Mesothelial cell of epicardium (in vitro differentiated cells): Measurements from ENCODE around the gene RTN1. TPM values are rescaled to one million over a fixed set of nuclear protein-coding genes. Genes with fewer than 3 reads are reported as not detected.

Experiments
- DNase-seq, 2 experiments: peaks; one replicate each; pipeline ENCODE4 v3.0.0; 2021; ENCODE audit warnings: low spot score in 2 of 2; ENCODE audit not compliant: unreplicated experiment in 2 of 2
- H3K27ac Mint-ChIP-seq: 2 replicates; pipeline ENCODE4 v1.8.0; 2021; ENCODE audit warnings: mixed read lengths
- H3K27me3 Mint-ChIP-seq: 2 replicates; pipeline ENCODE4 v1.8.0; 2021; ENCODE audit warnings: low read depth, mixed read lengths
- H3K36me3 Mint-ChIP-seq: 2 replicates; pipeline ENCODE4 v1.8.0; 2021; ENCODE audit warnings: mixed read lengths
- H3K4me1 Mint-ChIP-seq: 2 replicates; pipeline ENCODE4 v1.8.0; 2021; ENCODE audit warnings: mixed read lengths
- H3K4me3 Mint-ChIP-seq: 2 replicates; pipeline ENCODE4 v1.8.0; 2021; ENCODE audit warnings: mild to moderate bottlenecking, moderate library complexity, mixed read lengths
- H3K9me3 Mint-ChIP-seq: 2 replicates; pipeline ENCODE4 v1.8.0; 2021; ENCODE audit warnings: mixed read lengths
- CTCF ChIP-seq: fragments of 200-600 bp; sonication (generic); IDR thresholded peaks from one replicate; pipeline ENCODE4 v1.5.0; 2021; ENCODE audit warnings: antibody characterized with exemption; ENCODE audit not compliant: unreplicated experiment
- total RNA-seq: library from RNA; stranded (reverse); gene quantifications from 3 replicates; pipeline ENCODE4 v1.2.1, GENCODE V29; 2021

Gene RTN1
- total RNA-seq, 1 donor from 2014 or later, result 0.78 TPM

- Mint-ChIP-seq H3K27ac (no peak overlapping the region), H3K4me1 (peaks cover 2% of the 10 kb centered on the region), H3K27me3 (peaks cover 86% of the 10 kb centered on the region), H3K4me3 (peak overlapping the region; percentile 59), H3K9me3 (peaks cover 9% of the 10 kb centered on the region), H3K36me3 (no peaks in the 10 kb centered on the region)
- peak in 1 of 2 experiments; percentile 39 for DNase-seq
- TF ChIP-seq CTCF, result no peak
Observed at GRCh38 chr14:59630288-59630963, 240.2 kb downstream of the RTN1 start.

GRCh38 chr14:59629444-59630287 is 240.9 kb downstream of the RTN1 start:
- no peak for TF ChIP-seq CTCF
- Mint-ChIP-seq H3K4me1 (peaks cover 2% of the 10 kb centered on the region), H3K27ac (no peak overlapping the region), H3K9me3 (peaks cover 2% of the 10 kb centered on the region), H3K27me3 (peaks cover 85% of the 10 kb centered on the region), H3K36me3 (no peaks in the 10 kb centered on the region), H3K4me3 (peak overlapping the region; percentile 59)
- DNase-seq, result no peak

- Mint-ChIP-seq H3K36me3 (no peaks in the 10 kb centered on the region), H3K27ac (no peak overlapping the region), H3K27me3 (peaks cover 77% of the 10 kb centered on the region), H3K4me1 (peaks cover 2% of the 10 kb centered on the region), H3K4me3 (no peak overlapping the region), H3K9me3 (no peaks in the 10 kb centered on the region)
- no peak for TF ChIP-seq CTCF
- no peak for DNase-seq
Observed at GRCh38 chr14:59627011-59627520, 243.5 kb downstream of the RTN1 start.

- Mint-ChIP-seq H3K27ac (no peak overlapping the region), H3K4me1 (no peaks in the 10 kb centered on the region), H3K4me3 (no peak overlapping the region), H3K9me3 (peaks cover 9% of the 10 kb centered on the region), H3K27me3 (peaks cover 59% of the 10 kb centered on the region), H3K36me3 (no peaks in the 10 kb centered on the region)
- no peak for TF ChIP-seq CTCF
- DNase-seq, result no peak
Observed at GRCh38 chr14:59622631-59623030, 247.9 kb downstream of the RTN1 start.

- H3K27me3 Mint-ChIP-seq, result peaks cover 37% of the 10 kb centered on the region
- H3K36me3 Mint-ChIP-seq, result no peaks in the 10 kb centered on the region
- H3K9me3 Mint-ChIP-seq, result peaks cover 9% of the 10 kb centered on the region
Observed at GRCh38 chr14:59619061-59619460, 251.5 kb downstream of the RTN1 start.

More at GRCh38 chr14:59619061-59619460, 251.5 kb downstream of the RTN1 start:
- no peak for DNase-seq
- H3K4me1 Mint-ChIP-seq, result no peaks in the 10 kb centered on the region
- no peak overlapping the region for H3K4me3 Mint-ChIP-seq
- H3K27ac Mint-ChIP-seq, result no peak overlapping the region
- no peak for TF ChIP-seq CTCF
